HG03159 (cell line): ENCODE results near the gene CCDC149.
"Not testable (repeated sequence)": the region's sequence is repeated elsewhere in the genome, so short reads cannot be mapped to it uniquely, and the experiment has no call there.

Experiments
- ATAC-seq: cut with Tn5 transposase; IDR thresholded peaks from one replicate; pipeline ENCODE4 v1.9.1; 2021; ENCODE audit warnings: mild to moderate bottlenecking, moderate library complexity; ENCODE audit not compliant: unreplicated experiment

The CCDC149 gene

GRCh38 chr4:24917076-24917856, 4.4 kb upstream of the CCDC149 start:
- no peak for ATAC-seq

DNA sequence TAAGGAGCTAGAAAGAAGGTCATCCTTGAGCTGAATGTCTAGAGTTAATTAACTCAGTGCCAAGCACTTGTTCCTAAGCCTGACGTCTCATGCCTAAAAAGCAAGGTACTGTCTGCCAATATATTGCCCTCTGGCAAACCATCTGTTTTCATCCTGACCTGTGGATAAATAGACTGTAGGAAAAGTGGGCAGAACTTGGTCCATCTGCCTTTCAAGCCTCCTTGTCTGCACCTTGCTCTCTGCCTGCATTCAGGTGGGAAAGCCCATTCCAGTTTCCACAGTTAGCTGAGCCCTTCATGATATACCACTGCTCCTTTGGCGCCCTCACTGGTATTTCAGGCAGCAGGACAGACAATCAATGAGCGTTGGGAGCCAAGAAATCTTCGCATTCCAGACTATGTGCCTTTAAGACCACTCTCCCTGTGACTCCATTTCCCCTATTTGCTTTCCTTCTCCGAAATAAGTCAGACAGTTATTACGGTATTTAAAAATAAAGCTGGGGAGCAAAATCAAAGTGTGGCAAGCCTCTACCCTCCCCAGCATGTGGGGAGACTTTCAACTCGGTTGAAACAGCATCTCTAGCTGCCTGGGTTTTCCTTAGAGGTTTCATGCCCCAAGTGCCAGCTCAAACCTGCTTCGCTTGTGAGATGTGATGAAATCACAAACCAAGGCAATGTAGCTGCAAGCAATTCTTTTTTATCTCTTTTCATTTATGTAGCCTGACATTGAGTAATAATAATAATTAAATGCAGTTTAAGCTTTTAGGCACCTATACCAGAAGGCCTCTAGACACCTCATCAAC, 2.5 kb upstream of the CCDC149 start:
- ATAC-seq = no peak

DNA sequence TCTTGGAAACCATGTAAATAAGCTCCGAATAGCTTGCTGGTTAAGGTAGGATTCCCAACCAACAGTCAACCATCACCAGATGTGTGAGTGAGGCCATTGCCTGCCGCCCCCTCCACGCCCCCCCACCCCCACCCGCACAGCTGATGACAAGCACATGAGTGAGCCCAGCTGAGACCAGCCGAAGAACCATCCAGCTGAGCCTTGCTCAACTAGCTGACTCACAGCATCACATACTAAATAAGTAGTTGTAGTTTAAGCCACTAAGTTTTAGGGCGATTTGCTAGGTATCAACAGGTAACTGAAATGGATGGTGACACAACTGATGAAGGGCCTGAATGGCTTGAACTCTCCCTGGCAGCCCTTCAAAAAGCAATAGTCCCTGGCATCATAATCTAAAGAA, 1.6 kb upstream of the CCDC149 start:
- ATAC-seq = no peak

DNA sequence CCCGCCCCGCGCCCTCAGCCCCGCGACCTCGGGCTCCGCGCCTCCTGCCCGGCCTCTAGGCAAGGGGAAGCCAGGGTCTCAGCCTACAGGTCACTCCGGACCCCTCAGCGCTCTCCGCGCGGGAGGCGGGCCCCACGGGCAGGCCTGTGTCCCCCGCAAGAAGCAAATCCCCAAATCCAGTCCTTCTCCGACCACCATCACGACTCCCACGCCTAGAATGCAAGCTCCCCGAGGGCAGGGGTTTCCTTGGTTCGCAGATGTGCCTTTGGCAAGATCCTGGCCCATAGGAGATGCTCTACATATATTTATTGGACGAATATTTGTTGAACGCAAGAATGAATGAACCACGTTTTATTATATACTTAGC, 260 bp upstream of the CCDC149 start:
- ATAC-seq = no peak

DNA sequence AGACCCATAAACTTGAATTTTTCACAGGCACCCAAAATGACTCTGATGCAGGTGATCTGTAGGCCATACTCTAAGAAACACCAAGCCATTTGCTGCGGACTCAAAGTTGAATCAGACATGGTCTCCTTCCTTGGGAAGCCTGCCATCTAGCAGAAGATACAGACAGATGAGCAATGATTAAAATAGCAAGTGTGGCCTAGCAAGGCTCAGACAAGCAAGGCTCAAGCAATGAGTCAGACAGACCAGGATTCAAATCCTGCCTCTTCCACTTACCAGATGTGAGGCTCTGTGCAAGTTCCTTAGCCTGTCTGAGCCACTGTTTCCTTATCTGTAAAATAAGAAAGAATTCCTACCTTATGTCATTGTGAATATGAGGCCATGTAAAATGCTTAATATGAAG, 2.3 kb downstream of the CCDC149 start:
- no peak for ATAC-seq

GRCh38 chr4:24909606-24910005, 3.2 kb downstream of the CCDC149 start:
- ATAC-seq = not testable (repeated sequence)

- no peak for ATAC-seq
Measured at GRCh38 chr4:24897639-24898038, 15.2 kb downstream of the CCDC149 start.

DNA sequence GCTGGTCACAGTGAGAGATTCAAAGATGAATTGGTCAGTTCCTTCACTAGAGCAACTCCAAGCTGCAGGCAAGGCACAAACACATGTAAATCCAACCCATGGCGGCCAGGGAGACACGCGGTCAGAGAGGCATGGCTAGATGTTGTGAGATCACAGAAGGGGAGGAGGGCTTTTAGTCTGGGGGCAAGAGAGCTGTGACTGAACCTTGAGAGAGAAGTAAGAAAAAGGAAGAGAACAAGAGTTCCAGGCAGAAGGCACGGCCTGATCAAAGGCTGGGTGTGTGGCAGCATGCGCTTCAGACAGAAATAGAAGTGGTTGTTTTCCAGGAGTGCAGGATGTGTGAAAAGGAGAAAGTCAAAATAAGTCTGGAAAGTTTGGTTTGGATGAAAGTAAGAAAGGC, 15.9 kb downstream of the CCDC149 start:
- no peak for ATAC-seq

DNA sequence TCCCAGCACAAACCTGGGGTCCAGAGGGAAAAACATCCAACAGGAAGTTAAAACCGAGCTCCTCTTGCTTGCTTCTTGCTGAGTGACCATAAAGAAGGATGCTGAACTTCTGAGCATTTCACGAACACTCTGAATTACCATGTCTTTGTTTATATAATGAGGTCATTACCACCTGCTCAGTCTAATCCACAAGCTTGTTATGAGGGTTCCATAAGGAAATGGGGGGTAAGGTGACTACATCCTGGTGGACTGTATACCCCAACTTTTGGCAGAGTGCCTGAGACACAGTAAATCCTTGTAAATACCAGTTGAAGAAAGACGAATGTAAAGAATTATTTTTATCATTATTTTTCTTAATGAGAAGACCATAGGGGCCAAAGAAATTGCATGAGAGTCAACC, 16.8 kb downstream of the CCDC149 start:
- no peak for ATAC-seq

- ATAC-seq = no peak
Measured at GRCh38 chr4:24895461-24895860, 17.4 kb downstream of the CCDC149 start.

DNA sequence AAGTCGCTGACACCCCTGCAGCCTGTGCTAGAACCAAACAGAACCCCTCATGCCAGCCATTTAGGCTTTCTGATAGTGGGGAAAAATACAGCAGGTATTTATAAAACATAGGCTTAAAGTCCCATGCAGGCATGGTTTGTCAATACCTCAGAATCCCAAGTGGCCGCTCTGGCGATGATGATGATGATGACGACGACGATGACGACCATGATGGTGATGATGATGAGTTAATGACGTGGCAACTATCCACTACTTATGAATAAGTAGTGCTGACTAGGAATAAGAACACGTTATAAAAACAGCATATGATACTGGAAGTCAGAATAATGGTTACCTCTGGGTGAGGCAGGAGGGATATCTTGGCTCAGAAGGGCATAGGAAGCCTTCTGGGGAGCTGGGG, 18.0 kb downstream of the CCDC149 start:
- no peak for ATAC-seq

DNA sequence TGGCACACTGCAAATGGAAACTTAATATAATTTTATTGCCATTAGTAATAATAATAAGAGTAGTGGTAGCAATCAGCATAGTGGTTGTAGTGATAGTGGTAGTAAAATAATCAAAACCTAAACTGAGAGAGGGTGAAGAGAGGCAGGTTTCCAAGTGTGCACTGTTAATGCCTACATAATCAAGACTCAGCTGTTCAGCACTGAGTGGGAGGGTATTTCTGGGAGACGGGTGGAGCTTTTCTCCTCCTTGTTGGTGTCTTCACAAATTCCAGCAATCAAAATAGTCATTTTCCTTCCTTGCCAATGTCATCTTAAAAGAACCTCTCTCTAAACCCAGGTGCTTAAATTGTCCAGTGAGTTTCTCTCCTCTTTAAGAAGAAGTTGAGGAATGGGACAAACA, 18.6 kb downstream of the CCDC149 start:
- ATAC-seq = no peak

DNA sequence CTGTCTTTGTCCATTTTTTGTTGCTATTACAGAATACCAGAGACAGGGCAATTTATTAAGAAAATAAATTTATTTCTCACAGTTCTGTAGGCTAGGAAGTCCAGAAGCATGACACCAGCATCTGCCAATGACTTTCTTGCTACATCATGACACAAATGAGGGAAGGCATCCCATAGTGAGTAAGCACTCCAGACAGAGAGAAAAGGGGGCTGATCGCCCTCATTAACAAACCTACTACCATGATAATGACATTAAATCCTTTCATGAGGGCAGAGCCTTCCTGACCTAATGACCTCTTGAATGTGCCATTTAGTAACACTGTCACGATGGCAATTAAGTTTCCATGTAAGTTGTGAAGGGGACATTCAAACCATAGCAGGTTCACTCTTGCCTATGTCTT, 20.1 kb downstream of the CCDC149 start:
- no peak for ATAC-seq

GRCh38 chr4:24892278-24892677, 20.6 kb downstream of the CCDC149 start:
- ATAC-seq = no peak

DNA sequence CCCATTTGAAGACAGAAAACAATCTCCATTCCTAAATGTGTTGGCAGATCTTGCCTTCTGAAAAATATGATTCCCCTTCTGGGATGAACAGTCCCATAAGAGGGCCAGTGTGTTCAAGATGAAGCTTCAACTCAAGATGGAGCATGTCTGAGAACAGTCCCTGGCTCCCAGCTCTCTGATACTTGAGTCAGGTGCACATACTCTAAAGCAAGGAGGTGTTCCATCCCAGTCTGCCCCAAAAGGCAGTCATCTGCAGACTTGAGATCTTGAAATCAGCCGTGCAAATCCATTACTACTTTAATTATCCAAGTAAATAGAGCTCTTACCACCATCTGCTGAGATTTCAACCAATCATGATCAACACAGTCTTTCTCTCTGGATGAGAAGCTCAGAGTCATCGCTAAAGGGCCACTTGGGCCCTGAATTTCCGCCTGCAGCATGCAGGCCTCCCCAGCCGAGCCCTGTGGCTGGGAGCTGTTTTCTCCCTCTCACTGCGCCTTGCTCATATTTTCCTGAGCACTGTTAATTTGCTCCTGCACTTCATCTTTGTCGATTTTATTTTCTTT, 22.2 kb downstream of the CCDC149 start:
- no peak for ATAC-seq

- no peak for ATAC-seq
Measured at GRCh38 chr4:24889991-24890390, 22.9 kb downstream of the CCDC149 start.

DNA sequence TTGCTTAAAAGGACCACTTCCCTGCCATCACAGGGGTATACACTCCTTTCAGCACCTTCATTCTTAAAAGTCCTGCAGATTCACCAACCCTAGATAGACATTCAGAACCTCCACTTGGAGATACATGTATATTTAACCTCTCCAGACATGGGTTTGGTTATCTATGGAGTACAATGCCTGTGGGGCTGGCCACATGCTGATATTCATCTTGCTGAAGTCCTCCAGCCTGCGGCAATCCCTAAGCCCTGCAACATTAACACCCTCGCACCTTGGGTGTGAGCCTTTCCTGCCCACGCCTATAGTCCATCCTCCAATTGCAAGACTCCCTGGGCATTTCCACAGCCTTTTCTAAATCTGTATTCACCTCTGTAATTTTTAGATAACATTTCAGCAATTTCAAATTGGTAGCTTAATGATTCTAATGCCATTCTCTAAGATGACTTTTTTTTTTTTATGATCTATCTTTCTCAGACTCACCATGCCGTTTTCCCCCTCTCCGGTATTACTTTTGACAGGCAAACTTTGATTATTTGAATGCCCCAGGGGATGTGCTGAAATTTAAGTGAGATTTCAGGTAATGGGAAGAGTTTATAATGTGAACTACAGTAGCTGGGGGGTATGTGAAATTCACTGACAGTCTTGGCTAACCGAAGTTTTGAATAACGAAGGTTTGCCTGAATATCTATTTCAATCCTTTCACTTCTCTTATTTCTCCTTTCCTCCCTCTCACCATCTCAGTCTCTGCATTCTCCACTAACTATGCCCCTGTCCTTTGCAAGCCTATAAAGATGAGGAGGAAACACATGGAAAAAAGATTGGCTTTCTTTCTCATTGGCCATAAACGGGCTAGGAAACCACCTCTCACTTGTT, 24.1 kb downstream of the CCDC149 start:
- ATAC-seq = no peak

DNA sequence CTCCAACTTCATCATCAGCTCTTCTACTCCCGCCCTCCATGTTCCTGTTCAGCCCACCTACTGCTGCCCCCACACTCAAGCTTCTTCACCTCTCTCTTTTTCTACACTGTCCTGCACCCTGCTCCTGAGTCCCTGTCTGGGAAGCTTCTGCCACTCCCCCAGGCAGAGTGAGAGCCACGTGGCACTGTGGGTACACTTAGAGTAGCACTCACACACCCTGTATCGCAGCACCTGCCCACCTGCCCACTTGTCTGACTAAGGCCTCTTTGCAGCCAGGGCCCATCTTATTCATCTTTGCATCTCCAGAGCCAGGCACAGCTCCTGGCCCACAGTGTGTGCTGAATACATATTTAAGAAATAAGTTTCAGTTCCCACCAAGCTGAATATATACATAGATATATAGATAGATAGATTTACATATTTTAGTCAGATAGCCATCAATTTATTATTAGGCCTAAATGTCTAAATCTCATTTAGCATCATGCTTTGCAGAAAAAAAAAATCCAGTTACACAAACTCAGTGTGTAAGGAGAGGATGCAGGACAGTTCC, 24.9 kb downstream of the CCDC149 start:
- ATAC-seq = no peak

GRCh38 chr4:24886596-24886995, 26.2 kb downstream of the CCDC149 start:
- no peak for ATAC-seq

- no peak for ATAC-seq
Measured at GRCh38 chr4:24885342-24885741, 27.5 kb downstream of the CCDC149 start.

GRCh38 chr4:24884902-24885301, 27.9 kb downstream of the CCDC149 start:
- no peak for ATAC-seq
